PFSK-1 (cell line): ENCODE data around the gene LIPA.

Source experiments
- POLR2AphosphoS5 ChIP-seq: IDR thresholded peaks from 2 replicates; pipeline ENCODE4 v1.6.1; 2012; ENCODE audit warnings: low read depth, mild to moderate bottlenecking, control low read depth, low read length, moderate library complexity
- REST ChIP-seq, 2 experiments: IDR thresholded peaks; 2 replicates each; pipeline versions ENCODE4 v1.6.1 to v1.8.0; 2011 to 2012; ENCODE audit warnings: low read depth in 2 of 2, low read length in 2 of 2, control low read depth in 1 of 2, inconsistent platforms in 1 of 2, mild to moderate bottlenecking in 1 of 2, moderate library complexity in 1 of 2; ENCODE audit not compliant: insufficient read depth in 1 of 2
- SIN3A ChIP-seq: IDR thresholded peaks from 2 replicates; pipeline ENCODE4 v1.6.1; 2012; ENCODE audit warnings: mild to moderate bottlenecking, low read length, moderate library complexity, borderline replicate concordance; ENCODE audit not compliant: insufficient read depth

- TF ChIP-seq POLR2AphosphoS5, result no peak
- no peak for TF ChIP-seq SIN3A
- no peak for TF ChIP-seq REST (IDR thresholded peaks at IDR 0.05; ENCODE audit: insufficient read depth in 1 of 2, low read depth in 2 of 2, low read length in 2 of 2)
Observed at GRCh38 chr10:89215511-89215910, 36.1 kb downstream of the LIPA start.
